Peyer's patch (tissue), 4 donors: ENCODE results near the gene SV2A.

Experiments used
- POLR2A ChIP-seq, 2 donors: fragments of 450-650 bp; IDR thresholded peaks; one replicate each; pipeline ENCODE4 v1.5.1; 2017; ENCODE audit warnings: antibody characterized with exemption in 2 of 2, mild to moderate bottlenecking in 2 of 2, moderate library complexity in 2 of 2
- TF ChIP-seq, protein P1 (sequence below), 6 experiments: fragments of 450-650 bp in 4 of 6; fragments of 200-600 bp in 2 of 6; sonication (generic) in 1 of 6; IDR thresholded peaks; one replicate each; pipeline ENCODE4 v1.5.1; 2017 to 2019; ENCODE audit warnings: antibody characterized with exemption in 6 of 6, mild to moderate bottlenecking in 3 of 6, moderate library complexity in 1 of 6

DNA sequence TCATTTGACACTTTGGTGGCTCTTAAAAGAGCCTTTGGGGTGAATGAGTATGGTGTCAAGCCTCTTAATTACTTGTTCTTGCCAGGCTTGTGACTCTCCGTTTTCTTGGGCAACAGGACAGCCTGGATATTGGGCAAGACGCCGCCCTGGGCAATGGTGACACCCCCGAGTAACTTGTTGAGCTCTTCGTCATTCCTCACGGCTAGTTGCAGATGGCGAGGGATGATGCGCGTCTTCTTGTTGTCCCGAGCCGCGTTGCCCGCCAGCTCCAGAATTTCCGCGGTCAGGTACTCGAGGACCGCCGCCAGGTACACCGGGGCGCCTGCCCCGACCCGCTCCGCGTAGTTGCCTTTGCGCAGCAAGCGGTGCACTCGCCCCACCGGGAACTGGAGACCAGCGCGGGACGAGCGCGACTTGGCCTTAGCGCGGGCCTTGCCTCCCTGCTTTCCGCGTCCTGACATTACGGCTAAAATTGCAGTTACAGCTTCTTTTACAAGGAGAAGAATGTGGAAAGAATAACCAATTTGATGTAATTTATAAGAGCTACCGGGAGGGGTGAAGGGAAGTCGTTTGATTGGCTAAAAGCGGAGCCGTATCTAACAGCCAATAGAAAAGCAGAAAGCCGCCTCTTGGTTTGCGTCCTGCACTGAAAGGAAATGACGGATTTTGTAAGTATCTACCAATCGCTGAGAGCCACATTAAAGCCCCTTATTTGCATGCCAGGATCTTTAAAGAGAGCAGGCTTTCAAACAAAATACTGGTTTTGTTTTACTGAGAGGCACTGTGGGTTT is 30.0 kb downstream of the SV2A start:
- TF ChIP-seq, protein P1, sequence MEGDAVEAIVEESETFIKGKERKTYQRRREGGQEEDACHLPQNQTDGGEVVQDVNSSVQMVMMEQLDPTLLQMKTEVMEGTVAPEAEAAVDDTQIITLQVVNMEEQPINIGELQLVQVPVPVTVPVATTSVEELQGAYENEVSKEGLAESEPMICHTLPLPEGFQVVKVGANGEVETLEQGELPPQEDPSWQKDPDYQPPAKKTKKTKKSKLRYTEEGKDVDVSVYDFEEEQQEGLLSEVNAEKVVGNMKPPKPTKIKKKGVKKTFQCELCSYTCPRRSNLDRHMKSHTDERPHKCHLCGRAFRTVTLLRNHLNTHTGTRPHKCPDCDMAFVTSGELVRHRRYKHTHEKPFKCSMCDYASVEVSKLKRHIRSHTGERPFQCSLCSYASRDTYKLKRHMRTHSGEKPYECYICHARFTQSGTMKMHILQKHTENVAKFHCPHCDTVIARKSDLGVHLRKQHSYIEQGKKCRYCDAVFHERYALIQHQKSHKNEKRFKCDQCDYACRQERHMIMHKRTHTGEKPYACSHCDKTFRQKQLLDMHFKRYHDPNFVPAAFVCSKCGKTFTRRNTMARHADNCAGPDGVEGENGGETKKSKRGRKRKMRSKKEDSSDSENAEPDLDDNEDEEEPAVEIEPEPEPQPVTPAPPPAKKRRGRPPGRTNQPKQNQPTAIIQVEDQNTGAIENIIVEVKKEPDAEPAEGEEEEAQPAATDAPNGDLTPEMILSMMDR (IDR thresholded peaks at IDR 0.05), result peak in 3 of 6 experiments; percentile 31 to 42 (median 34)
- TF ChIP-seq POLR2A (IDR thresholded peaks at IDR 0.05), result peak; percentile 87 to 92
